OCI-LY7 (cell line): ENCODE results near the gene LCN12. TPM values are rescaled to one million over a fixed set of nuclear protein-coding genes. Genes with fewer than 3 reads are reported as not detected.

ENCODE experiments used
- BruUV-seq: library from RNA; stranded (reverse); fragments of 400-500 nt; replicated peaks from 2 replicates; lab custom pipeline; 2021; lab: Mats Ljungman, UMichigan
- CTCF ChIA-PET: fragments of 300-600 bp; sonication (Branson Sonifier 250); formaldehyde crosslinking; loops from one replicate; lab custom pipeline; 2022; ENCODE audit warnings: antibody characterized with exemption; ENCODE audit not compliant: unreplicated experiment; lab: Charles Lee
- POLR2A ChIA-PET: fragments of 300-600 bp; sonication (Branson Sonifier 250); formaldehyde crosslinking; loops from one replicate; lab custom pipeline; 2022; ENCODE audit warnings: antibody characterized with exemption; lab: Charles Lee
- DNase-seq: peaks from one replicate; pipeline ENCODE4 v3.0.0-alpha.2; 2015; ENCODE audit warnings: low spot score
- H2AFZ ChIP-seq: fragments of 200-600 bp; sonication (generic), shearing (Covaris generic); 2 replicates; pipeline ENCODE4 v1.6.1; 2014; ENCODE audit warnings: mild to moderate bottlenecking, antibody characterized with exemption, low read length, moderate library complexity
- H3K27ac ChIP-seq: fragments of 200-600 bp; sonication (generic); 2 replicates; pipeline ENCODE4 v1.5.1; 2014; ENCODE audit warnings: mixed run types, low read depth, mild to moderate bottlenecking, moderate library complexity, low read length, inconsistent platforms; ENCODE audit not compliant: poor library complexity, severe bottlenecking
- H3K36me3 ChIP-seq: fragments of 200-600 bp; sonication (generic); 2 replicates; pipeline ENCODE4 v1.6.1; 2014; ENCODE audit warnings: mild to moderate bottlenecking, antibody characterized with exemption, low read length, moderate library complexity, mixed read lengths; ENCODE audit not compliant: insufficient read depth
- H3K4me1 ChIP-seq: fragments of 200-600 bp; sonication (generic); 2 replicates; pipeline ENCODE4 v1.5.1; 2014; ENCODE audit warnings: mild to moderate bottlenecking, low read length; ENCODE audit not compliant: insufficient read depth, poor library complexity, severe bottlenecking
- H3K4me2 ChIP-seq: fragments of 200-600 bp; sonication (generic); 2 replicates; pipeline ENCODE4 v1.6.1; 2014; ENCODE audit warnings: mild to moderate bottlenecking, low read length
- H3K4me3 ChIP-seq: fragments of 200-600 bp; sonication (generic); 2 replicates; pipeline ENCODE4 v1.5.1; 2014; ENCODE audit warnings: mild to moderate bottlenecking, low read depth, low read length; ENCODE audit not compliant: poor library complexity, severe bottlenecking
- H3K79me2 ChIP-seq: fragments of 200-600 bp; sonication (generic); 2 replicates; pipeline ENCODE4 v1.6.1; 2016; ENCODE audit warnings: low read depth, mild to moderate bottlenecking, low read length, moderate library complexity, mixed read lengths; ENCODE audit not compliant: insufficient read depth
- H3K9me2 ChIP-seq: fragments of 200-600 bp; sonication (generic); 2 replicates; pipeline ENCODE4 v1.6.1; 2016; ENCODE audit warnings: mild to moderate bottlenecking, low read length, mixed read lengths; ENCODE audit not compliant: insufficient read depth
- H3K9me3 ChIP-seq: fragments of 200-600 bp; sonication (generic); 2 replicates; pipeline ENCODE4 v1.6.1; 2014; ENCODE audit warnings: mild to moderate bottlenecking, mixed run types, low read length, mixed read lengths
- H4K20me1 ChIP-seq: fragments of 200-600 bp; sonication (generic); 2 replicates; pipeline ENCODE4 v1.6.1; 2014; ENCODE audit warnings: mild to moderate bottlenecking, antibody characterized with exemption, low read length, moderate library complexity, mixed read lengths; ENCODE audit not compliant: insufficient read depth
- EZH2phosphoT487 ChIP-seq: fragments of 200-600 bp; sonication (generic); IDR thresholded peaks from 2 replicates; pipeline ENCODE4 v1.6.1; 2018; ENCODE audit warnings: low read depth, borderline replicate concordance, mild to moderate bottlenecking, mixed run types, antibody characterized with exemption, low read length, moderate library complexity, mixed read lengths
- intact Hi-C: fragments of 100-400 bp; cut with micrococcal nuclease; formaldehyde crosslinking; loops from one replicate; pipeline ENCODE4 v1.10.0; 2022; ENCODE audit not compliant: unreplicated experiment
- total RNA-seq, 2 experiments: library from RNA; depleted of rRNA in 1 of 2; stranded (reverse); fragments of >200 nt in 1 of 2; shearing (Covaris generic) in 1 of 2; gene quantifications; 2 replicates each; pipeline ENCODE4 v1.2.3, GENCODE V29; 2014 to 2022
- TF ChIP-seq, protein P1 (sequence below): fragments of 200-600 bp; sonication (generic); conservative IDR thresholded peaks from 2 replicates; pipeline ENCODE4 v1.5.1; 2014; ENCODE audit warnings: mild to moderate bottlenecking, antibody characterized with exemption, low read length, moderate library complexity, mixed read lengths

The LCN12 gene
- total RNA-seq, 2 experiments from 2014 or later, result 0.95 to 3.7 TPM

DNA sequence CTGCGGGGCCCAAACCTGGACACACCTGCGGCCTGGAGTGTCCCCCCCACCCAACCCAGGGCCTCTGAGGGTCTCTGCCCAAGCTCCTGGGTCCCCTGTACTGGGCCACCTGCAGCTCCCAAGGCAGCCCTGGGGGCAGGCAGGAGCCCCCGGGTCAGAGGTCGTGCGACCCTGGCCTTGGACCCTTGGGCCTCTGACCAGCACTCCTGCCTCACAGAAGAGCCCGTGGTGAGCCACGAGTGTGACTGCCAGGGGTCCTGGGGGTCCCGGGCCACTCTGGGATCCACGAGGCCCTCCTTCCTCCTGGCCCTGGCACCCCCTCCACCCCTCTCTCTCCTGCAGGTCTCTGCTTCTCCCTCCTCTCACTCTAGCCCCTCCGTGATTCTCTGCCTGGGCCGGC lies 20.3 kb downstream of the LCN12 start:
- no peaks in the 10 kb centered on the region for H3K9me3 ChIP-seq
- no peak overlapping the region for H2AFZ ChIP-seq
- no peak overlapping the region for H3K4me2 ChIP-seq
- no peaks in the 10 kb centered on the region for H3K36me3 ChIP-seq
- ChIA-PET POLR2A (no interaction called here), CTCF (no interaction called here)
- H3K79me2 ChIP-seq, result no peaks in the 10 kb centered on the region
- H3K27ac ChIP-seq, result no peak overlapping the region
- no peaks in the 10 kb centered on the region for H4K20me1 ChIP-seq
- H3K9me2 ChIP-seq, result no peaks in the 10 kb centered on the region
- intact Hi-C loops, result no loop called here
- no TSS peak for BruUV-seq
- H3K4me3 ChIP-seq, result no peak overlapping the region
- no peak for DNase-seq
- H3K4me1 ChIP-seq, result no peaks in the 10 kb centered on the region
- TF ChIP-seq, protein P1, sequence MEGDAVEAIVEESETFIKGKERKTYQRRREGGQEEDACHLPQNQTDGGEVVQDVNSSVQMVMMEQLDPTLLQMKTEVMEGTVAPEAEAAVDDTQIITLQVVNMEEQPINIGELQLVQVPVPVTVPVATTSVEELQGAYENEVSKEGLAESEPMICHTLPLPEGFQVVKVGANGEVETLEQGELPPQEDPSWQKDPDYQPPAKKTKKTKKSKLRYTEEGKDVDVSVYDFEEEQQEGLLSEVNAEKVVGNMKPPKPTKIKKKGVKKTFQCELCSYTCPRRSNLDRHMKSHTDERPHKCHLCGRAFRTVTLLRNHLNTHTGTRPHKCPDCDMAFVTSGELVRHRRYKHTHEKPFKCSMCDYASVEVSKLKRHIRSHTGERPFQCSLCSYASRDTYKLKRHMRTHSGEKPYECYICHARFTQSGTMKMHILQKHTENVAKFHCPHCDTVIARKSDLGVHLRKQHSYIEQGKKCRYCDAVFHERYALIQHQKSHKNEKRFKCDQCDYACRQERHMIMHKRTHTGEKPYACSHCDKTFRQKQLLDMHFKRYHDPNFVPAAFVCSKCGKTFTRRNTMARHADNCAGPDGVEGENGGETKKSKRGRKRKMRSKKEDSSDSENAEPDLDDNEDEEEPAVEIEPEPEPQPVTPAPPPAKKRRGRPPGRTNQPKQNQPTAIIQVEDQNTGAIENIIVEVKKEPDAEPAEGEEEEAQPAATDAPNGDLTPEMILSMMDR, result no peak
- no peak for TF ChIP-seq EZH2phosphoT487

DNA sequence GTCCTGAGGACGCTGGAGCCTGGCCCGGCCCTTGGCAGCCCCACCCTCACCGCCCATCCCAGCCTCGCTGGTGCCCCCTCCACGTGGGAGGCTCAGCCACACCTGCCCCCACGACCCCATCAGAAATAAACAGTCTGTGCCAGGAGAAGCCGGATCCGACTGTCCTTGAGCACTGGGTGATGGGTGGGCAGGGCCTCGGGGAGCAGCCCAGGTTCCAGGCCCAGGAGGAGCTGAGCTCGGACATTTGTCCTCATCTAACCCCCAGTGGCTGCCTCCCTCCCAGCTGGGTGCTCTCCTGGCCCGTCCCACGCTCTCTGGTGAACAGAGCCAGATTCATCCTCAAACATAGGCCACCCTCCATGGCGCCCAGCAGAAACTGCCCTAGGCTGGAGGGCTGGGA lies 20.7 kb downstream of the LCN12 start:
- intact Hi-C loops, result no loop called here
- Histone ChIP-seq H2AFZ (no peak overlapping the region), H3K79me2 (no peaks in the 10 kb centered on the region), H3K4me1 (no peaks in the 10 kb centered on the region), H3K4me2 (no peak overlapping the region), H4K20me1 (no peaks in the 10 kb centered on the region), H3K27ac (no peak overlapping the region), H3K36me3 (no peaks in the 10 kb centered on the region), H3K9me2 (no peaks in the 10 kb centered on the region), H3K9me3 (no peaks in the 10 kb centered on the region), H3K4me3 (no peak overlapping the region)
- TF ChIP-seq, protein P1, result no peak
- TF ChIP-seq EZH2phosphoT487, result no peak
- POLR2A ChIA-PET, result no interaction called here
- DNase-seq, result no peak
- no TSS peak for BruUV-seq
- CTCF ChIA-PET, result no interaction called here

DNA sequence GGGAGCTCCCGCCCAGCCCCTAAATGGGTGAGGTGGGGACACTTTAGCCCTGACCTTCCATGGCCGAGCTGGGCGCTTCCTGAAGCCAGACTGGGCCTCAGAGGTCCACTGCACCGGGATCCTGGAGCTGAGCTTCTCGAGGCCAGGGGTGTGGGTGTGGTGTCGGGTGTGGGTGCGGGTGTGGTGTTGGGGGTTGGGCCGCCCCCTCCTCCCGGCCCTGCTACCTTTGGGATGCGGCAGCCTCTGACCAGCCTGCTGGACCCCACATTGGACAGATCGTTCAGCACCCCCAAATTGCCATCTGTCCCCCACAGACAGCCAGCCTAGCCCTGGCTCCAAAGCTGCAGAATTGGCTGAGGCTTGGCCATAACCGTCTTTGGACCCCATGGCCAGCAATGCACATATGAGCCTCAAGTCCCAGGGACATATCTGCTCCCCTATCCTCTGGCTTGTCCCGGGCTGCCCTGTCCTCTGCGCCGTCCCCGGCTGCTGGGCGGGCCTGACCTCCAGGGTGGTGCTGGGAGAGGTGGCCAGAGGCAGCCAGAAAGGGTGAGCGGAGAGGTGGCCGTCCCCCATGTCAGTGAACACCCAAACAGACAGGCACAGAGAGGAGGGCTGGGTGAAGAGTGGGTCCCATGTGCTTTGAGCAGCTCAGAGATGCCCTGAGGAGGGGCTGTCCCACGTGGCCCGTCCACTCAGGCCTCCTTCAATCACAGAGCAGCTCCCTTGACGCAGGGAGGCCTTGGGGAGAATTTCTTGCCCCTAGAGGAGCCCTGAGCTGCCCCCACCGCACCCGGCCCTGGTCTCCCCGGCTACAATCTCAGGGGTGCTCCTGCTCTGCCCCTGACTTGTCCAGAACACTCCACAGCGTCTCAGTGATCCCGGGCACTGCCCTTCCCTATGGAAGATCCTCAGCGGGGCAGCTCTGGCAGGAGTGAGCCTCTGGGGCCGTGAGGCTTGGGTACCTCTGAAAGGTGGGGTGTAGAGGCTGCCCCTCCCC lies 21.8 kb downstream of the LCN12 start:
- Histone ChIP-seq H3K4me2 (no peak overlapping the region), H3K36me3 (no peaks in the 10 kb centered on the region), H3K79me2 (no peaks in the 10 kb centered on the region), H3K4me3 (no peak overlapping the region), H2AFZ (no peak overlapping the region), H3K27ac (no peak overlapping the region), H3K4me1 (no peaks in the 10 kb centered on the region), H3K9me3 (no peaks in the 10 kb centered on the region), H3K9me2 (no peaks in the 10 kb centered on the region), H4K20me1 (no peaks in the 10 kb centered on the region)
- no TSS peak for BruUV-seq
- no peak for DNase-seq
- intact Hi-C loops, result no loop called here
- ChIA-PET POLR2A (no interaction called here), CTCF (interaction anchor here (0.6 kb wide), 1 partner anchor 28 kb away, joined by 3 read pairs; no protein-coding TSS in a partner anchor)
- TF ChIP-seq, protein P1, result no peak
- TF ChIP-seq EZH2phosphoT487, result no peak
